Liver (tissue), 3 donors: ENCODE measurements around the gene STX12.

Source experiments
- CTCF ChIP-seq: fragments of 150-350 bp; IDR thresholded peaks from 2 replicates; pipeline ENCODE4 v1.5.1; 2017; ENCODE audit warnings: improper control_type of control experiment, low read depth, low read length; ENCODE audit not compliant: missing input control
- MAX ChIP-seq: IDR thresholded peaks from 2 replicates; pipeline ENCODE4 v1.6.1; 2016; ENCODE audit warnings: antibody characterized with exemption
- RAD21 ChIP-seq, 2 donors: IDR thresholded peaks; 2 replicates each; pipeline ENCODE4 v1.6.1; 2016; ENCODE audit warnings: antibody characterized with exemption in 2 of 2, mild to moderate bottlenecking in 2 of 2
- REST ChIP-seq: IDR thresholded peaks from 2 replicates; pipeline ENCODE4 v1.6.1; 2016; ENCODE audit warnings: antibody characterized with exemption, mild to moderate bottlenecking
- SP1 ChIP-seq: IDR thresholded peaks from 2 replicates; pipeline ENCODE4 v1.6.1; 2018; ENCODE audit warnings: antibody characterized with exemption, mild to moderate bottlenecking
- TAF1 ChIP-seq: conservative IDR thresholded peaks from 2 replicates; pipeline ENCODE4 v1.6.1; 2016; ENCODE audit warnings: antibody characterized with exemption, mild to moderate bottlenecking
- YY1 ChIP-seq: IDR thresholded peaks from 2 replicates; pipeline ENCODE4 v1.6.1; 2016; ENCODE audit warnings: antibody characterized with exemption, mild to moderate bottlenecking
- ZBTB33 ChIP-seq: IDR thresholded peaks from 2 replicates; pipeline ENCODE4 v1.6.1; 2016; ENCODE audit warnings: antibody characterized with exemption
- donor health status: healthy.
- donor health status: healthy.

GRCh38 chr1:27831568-27832410 lies 58.8 kb downstream of the STX12 start:
- TF ChIP-seq MAX (no peak), CTCF (no peak), RAD21 (IDR thresholded peaks at IDR 0.05) (no peak), ZBTB33 (no peak), REST (no peak), YY1 (no peak), SP1 (no peak), TAF1 (no peak)
